ENCODE results near the gene CCNE1. TPM values are rescaled to one million over a fixed set of nuclear protein-coding genes. Genes with fewer than 3 reads are reported as not detected.

The CCNE1 gene
- total RNA-seq, 1 donor from 2014 or later: 6.4 TPM

DNA sequence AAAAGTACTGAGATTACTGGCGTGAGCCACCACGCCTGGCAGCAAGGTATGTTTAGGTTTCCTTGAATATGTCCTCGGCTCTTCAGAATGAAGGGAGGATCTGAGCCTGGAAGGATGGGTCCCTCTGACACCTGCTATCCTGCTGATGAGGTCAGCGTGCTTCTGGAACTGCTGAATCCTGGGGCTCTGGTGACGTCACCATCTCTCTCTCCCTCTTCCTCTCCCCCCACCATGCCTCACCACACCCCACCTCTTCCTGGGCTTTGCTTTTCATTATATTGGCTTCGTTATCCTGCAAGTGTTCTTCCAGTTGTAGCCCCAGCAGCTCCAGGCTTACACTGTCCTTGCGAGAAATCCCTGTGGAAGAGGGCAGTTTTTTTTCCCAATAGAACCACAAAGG is 49.8 kb downstream of the CCNE1 start:
- no peak overlapping the region for H3K4me3 Mint-ChIP-seq (ENCODE audit: unreplicated experiment)
- no peak for TF ChIP-seq CTCF (IDR thresholded peaks at IDR 0.05; ENCODE audit: partially characterized antibody, unreplicated experiment)
- H3K9me3 Mint-ChIP-seq (ENCODE audit: unreplicated experiment): no peaks in the 10 kb centered on the region
- no peaks in the 10 kb centered on the region for H3K36me3 Mint-ChIP-seq (ENCODE audit: unreplicated experiment)
- no peak overlapping the region for H3K27ac Mint-ChIP-seq (ENCODE audit: unreplicated experiment)
- no peak for DNase-seq
- no peaks in the 10 kb centered on the region for H3K4me1 Mint-ChIP-seq (ENCODE audit: low read depth, unreplicated experiment)
- no peaks in the 10 kb centered on the region for H3K27me3 Mint-ChIP-seq (ENCODE audit: unreplicated experiment)

GRCh38 chr19:29866011-29866410 is 54.2 kb downstream of the CCNE1 start:
- no peaks in the 10 kb centered on the region for H3K9me3 Mint-ChIP-seq (ENCODE audit: unreplicated experiment)
- no peak overlapping the region for H3K4me3 Mint-ChIP-seq (ENCODE audit: unreplicated experiment)
- TF ChIP-seq CTCF (IDR thresholded peaks at IDR 0.05; ENCODE audit: partially characterized antibody, unreplicated experiment): no peak
- no peak overlapping the region for H3K27ac Mint-ChIP-seq (ENCODE audit: unreplicated experiment)
- H3K36me3 Mint-ChIP-seq (ENCODE audit: unreplicated experiment): no peaks in the 10 kb centered on the region
- DNase-seq: no peak
- H3K4me1 Mint-ChIP-seq (ENCODE audit: low read depth, unreplicated experiment): no peaks in the 10 kb centered on the region
- no peaks in the 10 kb centered on the region for H3K27me3 Mint-ChIP-seq (ENCODE audit: unreplicated experiment)

DNA sequence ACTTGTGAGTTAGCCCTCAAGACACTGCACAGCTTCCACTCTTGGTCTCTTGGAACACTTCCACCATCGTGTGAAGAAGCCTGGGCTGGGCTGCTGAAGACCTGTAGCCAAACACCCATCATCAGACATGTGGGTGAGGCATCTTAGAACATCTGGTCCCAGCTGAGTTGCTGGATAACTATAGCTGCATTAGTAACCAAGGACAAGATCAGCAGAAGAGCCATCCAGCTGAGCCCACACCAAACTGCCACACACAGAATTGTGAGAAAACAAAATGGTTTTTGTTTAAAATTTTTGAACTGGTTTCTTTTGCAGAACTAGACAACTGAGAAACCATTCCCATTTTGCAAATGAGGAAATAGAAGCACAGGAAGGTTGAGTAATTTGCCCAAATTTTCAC is 56.2 kb downstream of the CCNE1 start:
- no peaks in the 10 kb centered on the region for H3K4me1 Mint-ChIP-seq (ENCODE audit: low read depth, unreplicated experiment)
- no peak overlapping the region for H3K27ac Mint-ChIP-seq (ENCODE audit: unreplicated experiment)
- H3K27me3 Mint-ChIP-seq (ENCODE audit: unreplicated experiment): peaks cover 11% of the 10 kb centered on the region
- H3K36me3 Mint-ChIP-seq (ENCODE audit: unreplicated experiment): no peaks in the 10 kb centered on the region
- DNase-seq: no peak
- H3K9me3 Mint-ChIP-seq (ENCODE audit: unreplicated experiment): no peaks in the 10 kb centered on the region
- no peak for TF ChIP-seq CTCF (IDR thresholded peaks at IDR 0.05; ENCODE audit: partially characterized antibody, unreplicated experiment)
- no peak overlapping the region for H3K4me3 Mint-ChIP-seq (ENCODE audit: unreplicated experiment)

DNA sequence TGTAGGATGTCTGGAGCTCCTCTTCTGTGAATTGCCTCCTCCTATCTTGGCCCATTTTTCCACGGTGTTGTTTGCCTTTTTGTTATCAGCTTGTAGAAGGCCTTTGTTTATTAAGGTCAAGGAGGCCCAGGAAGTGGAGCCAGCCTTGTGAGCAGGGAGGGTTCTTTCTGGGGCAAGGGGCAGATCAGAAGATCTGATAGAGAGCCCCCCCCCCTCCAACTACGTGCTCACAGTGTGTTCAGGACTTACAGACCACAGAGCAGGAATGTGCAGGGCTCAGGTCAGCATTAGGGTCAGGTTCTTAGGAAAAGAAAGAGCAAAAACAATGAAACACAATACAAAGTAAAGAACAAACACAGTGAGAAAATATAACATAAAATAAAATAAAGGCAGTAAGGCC is 59.4 kb downstream of the CCNE1 start:
- peaks cover 11% of the 10 kb centered on the region for H3K27me3 Mint-ChIP-seq (ENCODE audit: unreplicated experiment)
- peaks cover 1% of the 10 kb centered on the region for H3K4me1 Mint-ChIP-seq (ENCODE audit: low read depth, unreplicated experiment)
- H3K36me3 Mint-ChIP-seq (ENCODE audit: unreplicated experiment): no peaks in the 10 kb centered on the region
- no peak overlapping the region for H3K27ac Mint-ChIP-seq (ENCODE audit: unreplicated experiment)
- H3K4me3 Mint-ChIP-seq (ENCODE audit: unreplicated experiment): no peak overlapping the region
- H3K9me3 Mint-ChIP-seq (ENCODE audit: unreplicated experiment): no peaks in the 10 kb centered on the region
- no peak for DNase-seq
- TF ChIP-seq CTCF (IDR thresholded peaks at IDR 0.05; ENCODE audit: partially characterized antibody, unreplicated experiment): no peak

GRCh38 chr19:29872224-29872731 is 60.5 kb downstream of the CCNE1 start:
- peaks cover 13% of the 10 kb centered on the region for H3K27me3 Mint-ChIP-seq (ENCODE audit: unreplicated experiment)
- H3K36me3 Mint-ChIP-seq (ENCODE audit: unreplicated experiment): no peaks in the 10 kb centered on the region
- peaks cover 4% of the 10 kb centered on the region for H3K4me1 Mint-ChIP-seq (ENCODE audit: low read depth, unreplicated experiment)
- H3K27ac Mint-ChIP-seq (ENCODE audit: unreplicated experiment): no peak overlapping the region
- DNase-seq: peak; percentile 41
- TF ChIP-seq CTCF (IDR thresholded peaks at IDR 0.05; ENCODE audit: partially characterized antibody, unreplicated experiment): no peak
- H3K9me3 Mint-ChIP-seq (ENCODE audit: unreplicated experiment): no peaks in the 10 kb centered on the region
- no peak overlapping the region for H3K4me3 Mint-ChIP-seq (ENCODE audit: unreplicated experiment)

Measured in glutamatergic neuron (in vitro differentiated cells).